SJCRH30 (cell line): ENCODE data around the gene PRKACG. TPM values are rescaled to one million over a fixed set of nuclear protein-coding genes. Genes with fewer than 3 reads are reported as not detected.

Experiments used
- DNase-seq, 2 experiments: peaks; one replicate each; pipeline ENCODE4 v3.0.0-alpha.2; 2015 to 2020
- H3K27ac ChIP-seq: fragments of 250-450 bp; sonication (Bioruptor Pico); 2 replicates; pipeline ENCODE4 v1.5.1; 2020; ENCODE audit warnings: mild to moderate bottlenecking, moderate library complexity
- H3K27me3 ChIP-seq: fragments of 250-450 bp; sonication (Bioruptor Pico); 2 replicates; pipeline ENCODE4 v1.5.1; 2020; ENCODE audit warnings: mild to moderate bottlenecking, moderate library complexity
- H3K36me3 ChIP-seq: fragments of 250-450 bp; sonication (Bioruptor Pico); 2 replicates; pipeline ENCODE4 v1.5.1; 2020; ENCODE audit warnings: mild to moderate bottlenecking, moderate library complexity
- H3K4me1 ChIP-seq: fragments of 250-450 bp; sonication (Bioruptor Pico); 2 replicates; pipeline ENCODE4 v1.5.1; 2020; ENCODE audit warnings: mild to moderate bottlenecking, moderate library complexity
- H3K4me3 ChIP-seq: fragments of 250-450 bp; sonication (Bioruptor Pico); 2 replicates; pipeline ENCODE4 v1.5.1; 2020; ENCODE audit warnings: mild to moderate bottlenecking, moderate library complexity
- H3K9me3 ChIP-seq: fragments of 250-450 bp; sonication (Bioruptor Pico); replicated peaks from 2 replicates; pipeline ENCODE4 v1.5.1; 2020; ENCODE audit warnings: mild to moderate bottlenecking, moderate library complexity
- total RNA-seq: library from RNA; depleted of rRNA; stranded (reverse); fragments of >200 nt; shearing (Covaris generic); gene quantifications from 2 replicates; pipeline ENCODE4 v1.2.3, GENCODE V29; 2014; rRNA removed

Gene PRKACG
- total RNA-seq, 1 experiment from 2014 or later = not detected

- no peak for DNase-seq
Observed at GRCh38 chr9:68963416-68963815, 50.5 kb downstream of the PRKACG start.

More at GRCh38 chr9:68963416-68963815, 50.5 kb downstream of the PRKACG start:
- Histone ChIP-seq H3K27ac (no peak overlapping the region), H3K27me3 (no peaks in the 10 kb centered on the region), H3K9me3 (no peaks in the 10 kb centered on the region), H3K4me1 (no peaks in the 10 kb centered on the region), H3K4me3 (no peak overlapping the region), H3K36me3 (no peaks in the 10 kb centered on the region)

Other genes starting within 250 kb of the PRKACG start
- gene FXN, start 21.6 kb upstream of the PRKACG start, total RNA-seq = 13.0 and 14.4 TPM in 2 replicates
- gene TJP2, start 160.2 kb upstream of the PRKACG start, total RNA-seq = 13.8 and 14.3 TPM in 2 replicates